Adipocyte (in vitro differentiated cells): Measurements from ENCODE around the gene KIAA0319L.
A peak's percentile ranks its signal among the peaks of the same experiment; 100 is the strongest.

Source experiments
- DNase-seq: peaks from one replicate; pipeline ENCODE4 v3.0.0-alpha.2; 2015; ENCODE audit warnings: low read depth
- H3K27me3 ChIP-seq: replicated peaks from 2 replicates; pipeline ENCODE4 v1.7.0; 2013; ENCODE audit warnings: mild to moderate bottlenecking, low read length, moderate library complexity; ENCODE audit not compliant: control insufficient read depth, insufficient read depth
- H3K36me3 ChIP-seq: 2 replicates; pipeline ENCODE4 v1.7.0; 2013; ENCODE audit warnings: low read length, mild to moderate bottlenecking, moderate library complexity; ENCODE audit not compliant: control insufficient read depth, insufficient read depth, severe bottlenecking
- H3K4me1 ChIP-seq: 2 replicates; pipeline ENCODE4 v1.7.0; 2013; ENCODE audit warnings: mild to moderate bottlenecking, low read length, moderate library complexity; ENCODE audit not compliant: control insufficient read depth, insufficient read depth
- H3K4me3 ChIP-seq: 2 replicates; pipeline ENCODE4 v1.7.0; 2013; ENCODE audit warnings: mild to moderate bottlenecking, low read length, moderate library complexity
- H3K9ac ChIP-seq: 2 replicates; pipeline ENCODE4 v1.7.0; 2013; ENCODE audit warnings: mild to moderate bottlenecking, low read length, moderate library complexity
- H3K9me3 ChIP-seq: 2 replicates; pipeline ENCODE4 v1.7.0; 2013; ENCODE audit warnings: mild to moderate bottlenecking, low read length, moderate library complexity; ENCODE audit not compliant: control insufficient read depth

Gene KIAA0319L

DNA sequence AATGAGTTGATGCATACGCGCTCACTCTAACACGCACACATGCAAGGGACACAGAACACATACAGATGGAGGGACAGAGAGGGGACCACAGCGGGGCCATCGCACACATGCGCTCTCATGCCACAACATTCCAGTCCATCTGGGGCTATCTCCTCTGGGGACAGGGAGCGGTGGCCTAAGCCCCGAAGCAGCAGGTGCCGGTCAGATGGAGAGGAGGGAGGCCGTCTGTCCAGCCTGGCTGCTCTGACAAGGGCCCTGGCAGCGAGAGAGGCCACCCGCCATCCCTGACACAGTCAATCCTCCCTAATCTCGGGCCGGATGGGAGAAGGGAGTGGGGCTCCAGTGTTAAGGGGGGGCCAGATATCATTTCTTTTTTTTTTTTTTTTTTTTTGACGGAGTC lies 123.5 kb downstream of the KIAA0319L start:
- no peaks in the 10 kb centered on the region for H3K9me3 ChIP-seq
- peaks cover 45% of the 10 kb centered on the region for H3K36me3 ChIP-seq
- no peak overlapping the region for H3K9ac ChIP-seq
- H3K27me3 ChIP-seq = no peaks in the 10 kb centered on the region
- DNase-seq = no peak
- H3K4me1 ChIP-seq = no peaks in the 10 kb centered on the region
- H3K4me3 ChIP-seq = no peak overlapping the region

DNA sequence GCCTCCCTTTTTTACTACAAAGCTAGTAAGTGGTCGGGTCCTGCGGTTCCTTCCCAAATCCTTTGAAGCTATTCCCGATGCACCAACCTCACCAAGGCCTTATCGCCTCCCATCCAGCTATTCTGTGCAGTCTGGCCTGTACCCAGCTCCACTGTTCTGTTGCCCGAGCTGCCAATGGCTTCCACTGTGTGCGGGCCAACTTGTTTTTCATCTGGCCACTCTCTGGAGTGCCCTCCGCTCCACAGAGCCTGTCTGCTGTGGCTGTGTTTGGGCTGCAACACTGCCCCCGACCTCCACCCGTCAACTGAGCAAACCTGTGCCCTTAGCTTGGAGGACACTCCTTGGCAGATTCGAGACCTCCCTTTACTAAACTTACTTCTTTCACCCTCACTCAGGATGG lies 125.0 kb downstream of the KIAA0319L start:
- DNase-seq = no peak
- no peaks in the 10 kb centered on the region for H3K9me3 ChIP-seq
- H3K4me3 ChIP-seq = no peak overlapping the region
- H3K27me3 ChIP-seq = no peaks in the 10 kb centered on the region
- no peak overlapping the region for H3K9ac ChIP-seq
- no peaks in the 10 kb centered on the region for H3K4me1 ChIP-seq
- peaks cover 45% of the 10 kb centered on the region for H3K36me3 ChIP-seq

DNA sequence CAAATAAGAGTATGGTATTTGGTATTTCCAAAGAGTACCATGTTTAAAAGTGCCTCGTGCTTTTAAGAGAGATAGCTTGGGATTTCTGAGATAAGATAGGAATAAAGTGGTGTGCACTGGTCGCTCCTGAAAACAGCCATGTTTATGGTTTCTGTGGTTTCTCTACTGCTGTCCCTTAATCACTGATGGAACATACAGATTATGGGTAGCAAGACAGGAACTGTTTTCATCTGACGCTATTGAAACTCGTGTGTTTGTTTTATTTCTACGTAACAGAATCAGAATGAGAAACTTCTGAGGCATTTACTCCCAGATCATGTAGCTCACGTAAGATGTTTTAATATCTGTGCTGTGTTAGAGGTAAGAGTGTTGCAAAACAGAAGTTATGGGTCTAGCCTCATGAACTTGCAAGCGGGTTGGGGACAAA lies 126.0 kb downstream of the KIAA0319L start:
- Histone ChIP-seq H3K36me3 (peaks cover 51% of the 10 kb centered on the region), H3K4me3 (no peak overlapping the region), H3K9ac (no peak overlapping the region), H3K4me1 (no peaks in the 10 kb centered on the region), H3K9me3 (no peaks in the 10 kb centered on the region), H3K27me3 (no peaks in the 10 kb centered on the region)
- no peak for DNase-seq

DNA sequence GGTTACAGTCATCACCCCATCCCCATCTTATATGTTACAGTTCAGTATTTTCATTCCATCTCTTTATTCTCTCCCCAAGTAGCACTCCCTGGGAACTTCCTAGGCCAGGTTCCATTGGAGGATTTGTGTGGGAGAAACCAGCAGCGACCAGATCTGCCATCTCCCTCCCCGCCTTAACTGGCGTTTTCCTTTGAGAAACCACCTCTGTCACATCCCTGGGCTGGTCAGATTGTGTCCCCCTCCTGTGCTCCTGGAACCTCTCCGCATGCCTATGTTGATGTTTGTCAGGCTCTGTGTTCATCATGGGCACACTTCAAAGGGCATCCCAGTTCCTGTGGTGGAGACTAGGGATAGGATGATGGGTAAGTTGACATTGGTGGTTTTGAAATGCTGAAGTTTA lies 126.4 kb downstream of the KIAA0319L start:
- H3K27me3 ChIP-seq = no peaks in the 10 kb centered on the region
- no peak for DNase-seq
- H3K4me1 ChIP-seq = no peaks in the 10 kb centered on the region
- H3K36me3 ChIP-seq = peaks cover 47% of the 10 kb centered on the region
- no peak overlapping the region for H3K4me3 ChIP-seq
- no peak overlapping the region for H3K9ac ChIP-seq
- H3K9me3 ChIP-seq = no peaks in the 10 kb centered on the region

DNA sequence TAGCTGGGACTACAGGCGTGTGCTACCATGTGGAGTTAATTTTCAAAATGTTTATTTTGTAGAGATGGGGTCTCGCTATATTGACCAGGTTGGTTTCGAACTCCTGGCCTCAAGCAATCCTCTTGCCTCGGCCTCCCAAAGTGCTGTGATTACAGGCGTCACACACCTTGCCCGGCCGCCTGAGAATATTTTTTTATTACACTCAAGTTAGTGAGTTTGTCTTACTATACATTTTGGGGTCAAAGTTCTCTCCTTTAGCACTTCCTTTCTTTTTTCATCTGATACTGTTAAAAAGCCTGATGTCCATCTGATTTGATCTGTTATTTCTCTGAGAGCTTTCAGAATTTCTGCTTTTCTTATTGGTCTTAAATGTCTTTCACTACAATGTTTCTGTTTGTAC lies 128.8 kb downstream of the KIAA0319L start:
- no peak for DNase-seq
- Histone ChIP-seq H3K4me3 (no peak overlapping the region), H3K9ac (no peak overlapping the region), H3K36me3 (peaks cover 38% of the 10 kb centered on the region), H3K27me3 (no peaks in the 10 kb centered on the region), H3K9me3 (no peaks in the 10 kb centered on the region), H3K4me1 (no peaks in the 10 kb centered on the region)

DNA sequence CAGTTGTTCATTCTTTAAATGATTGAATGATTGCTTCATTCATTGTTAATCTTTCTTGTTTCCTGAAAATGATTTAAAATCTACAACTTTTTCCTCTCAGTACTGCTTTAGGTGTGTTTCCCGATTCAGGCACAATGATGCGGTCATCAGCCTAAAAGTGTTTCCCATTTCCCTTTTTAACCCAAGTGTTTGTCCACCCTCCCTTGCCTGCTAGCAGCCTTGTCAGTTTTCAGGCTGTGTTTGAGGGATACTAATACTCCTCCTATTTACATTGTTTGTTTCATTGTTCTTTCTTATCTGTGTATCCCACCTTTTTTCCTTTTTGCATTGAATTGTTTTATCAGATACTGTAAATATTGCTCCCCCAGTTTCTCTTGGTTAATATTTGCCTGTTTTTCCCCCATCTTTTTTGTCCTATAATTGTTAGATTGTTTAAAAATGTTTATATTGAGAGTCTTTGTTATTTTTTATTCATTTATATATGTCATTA lies 131.1 kb downstream of the KIAA0319L start:
- Histone ChIP-seq H3K27me3 (no peaks in the 10 kb centered on the region), H3K36me3 (peaks cover 37% of the 10 kb centered on the region), H3K4me3 (no peak overlapping the region), H3K4me1 (no peaks in the 10 kb centered on the region), H3K9me3 (no peaks in the 10 kb centered on the region), H3K9ac (no peak overlapping the region)
- DNase-seq = no peak

DNA sequence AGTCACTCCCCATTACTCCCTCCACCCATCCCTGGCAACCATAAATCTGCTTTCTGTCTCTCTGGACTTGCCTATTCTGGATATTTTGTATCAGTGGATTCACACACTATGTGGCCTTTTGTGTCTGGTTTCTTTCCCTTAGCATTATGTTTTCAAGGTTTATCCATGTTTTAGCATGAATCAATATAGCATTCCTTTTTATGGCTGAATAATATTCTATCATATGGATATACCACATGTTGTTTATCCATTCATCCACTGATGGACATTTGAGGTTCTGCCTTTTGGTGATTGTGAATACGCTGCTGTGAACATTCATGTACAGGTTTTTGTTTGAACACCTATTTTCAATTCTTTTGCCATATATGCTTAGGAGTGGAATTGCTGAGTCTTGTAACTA lies 148.3 kb downstream of the KIAA0319L start:
- Histone ChIP-seq H3K27me3 (no peaks in the 10 kb centered on the region), H3K9me3 (no peaks in the 10 kb centered on the region), H3K9ac (no peak overlapping the region), H3K4me1 (no peaks in the 10 kb centered on the region), H3K4me3 (no peak overlapping the region), H3K36me3 (peaks cover 53% of the 10 kb centered on the region)
- no peak for DNase-seq

DNA sequence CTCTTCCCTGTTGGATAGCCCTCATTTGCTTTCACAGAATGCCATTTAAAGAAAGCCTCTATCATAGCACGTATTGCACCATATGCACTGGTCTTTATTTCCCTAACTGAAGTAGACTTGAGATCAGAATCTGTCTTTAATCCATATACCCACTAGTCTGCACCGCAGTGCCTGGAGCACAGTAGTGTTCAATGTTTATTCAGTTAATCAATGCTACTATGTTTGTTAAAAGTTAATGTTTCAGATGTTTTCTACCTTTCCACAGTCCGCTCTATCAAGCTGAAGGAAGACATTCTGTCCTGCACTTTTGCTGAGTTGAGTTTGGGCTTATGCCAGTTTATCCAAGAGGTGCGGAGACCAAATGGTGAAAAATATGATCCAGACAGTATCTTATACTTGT lies 149.5 kb downstream of the KIAA0319L start:
- H3K36me3 ChIP-seq = peaks cover 60% of the 10 kb centered on the region
- no peak overlapping the region for H3K4me3 ChIP-seq
- no peaks in the 10 kb centered on the region for H3K4me1 ChIP-seq
- H3K9me3 ChIP-seq = no peaks in the 10 kb centered on the region
- DNase-seq = no peak
- H3K27me3 ChIP-seq = no peaks in the 10 kb centered on the region
- no peak overlapping the region for H3K9ac ChIP-seq

DNA sequence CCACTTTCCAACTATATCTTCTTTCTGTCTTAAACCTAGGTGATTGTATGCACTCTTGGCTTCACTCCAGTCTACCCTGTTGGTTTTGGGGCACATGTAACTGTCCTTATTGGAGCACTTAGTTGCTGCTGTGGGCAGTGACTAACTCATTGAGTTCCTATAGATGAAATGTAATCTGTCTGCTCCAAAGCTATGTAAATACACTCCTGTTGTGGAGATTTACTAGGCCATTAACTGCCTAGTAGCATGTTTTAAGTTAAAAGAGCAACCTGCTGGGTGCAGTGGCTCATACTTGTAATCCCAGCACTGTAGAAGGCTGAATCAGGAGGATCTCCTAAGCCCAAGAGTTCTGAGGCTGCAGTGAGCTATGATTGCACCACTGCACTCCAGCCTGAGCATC lies 151.1 kb downstream of the KIAA0319L start:
- Histone ChIP-seq H3K9ac (no peak overlapping the region), H3K36me3 (peaks cover 75% of the 10 kb centered on the region), H3K9me3 (no peaks in the 10 kb centered on the region), H3K4me1 (no peaks in the 10 kb centered on the region), H3K4me3 (no peak overlapping the region), H3K27me3 (no peaks in the 10 kb centered on the region)
- DNase-seq = no peak

DNA sequence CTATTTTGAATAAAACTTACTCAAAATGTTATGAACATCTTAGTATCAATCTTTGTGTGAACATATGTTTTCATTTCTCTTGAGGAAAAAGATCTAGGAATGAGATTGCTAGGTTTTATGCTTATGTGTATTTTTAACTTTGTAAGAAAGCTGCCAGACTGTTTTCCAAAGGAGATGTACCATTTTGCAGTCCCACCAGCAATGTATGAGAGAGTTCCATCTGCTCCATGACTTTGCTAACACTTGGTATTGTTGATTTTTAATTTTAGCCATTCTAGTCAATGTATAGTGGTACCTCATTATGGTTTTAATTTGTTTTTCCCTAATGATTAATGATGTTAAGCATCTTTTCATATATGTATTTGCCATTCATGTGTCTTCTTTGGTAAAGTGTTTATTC lies 156.2 kb downstream of the KIAA0319L start:
- no peak for DNase-seq
- Histone ChIP-seq H3K9me3 (no peaks in the 10 kb centered on the region), H3K4me3 (no peak overlapping the region), H3K9ac (no peak overlapping the region), H3K27me3 (no peaks in the 10 kb centered on the region), H3K4me1 (no peaks in the 10 kb centered on the region), H3K36me3 (peaks cover 85% of the 10 kb centered on the region)

DNA sequence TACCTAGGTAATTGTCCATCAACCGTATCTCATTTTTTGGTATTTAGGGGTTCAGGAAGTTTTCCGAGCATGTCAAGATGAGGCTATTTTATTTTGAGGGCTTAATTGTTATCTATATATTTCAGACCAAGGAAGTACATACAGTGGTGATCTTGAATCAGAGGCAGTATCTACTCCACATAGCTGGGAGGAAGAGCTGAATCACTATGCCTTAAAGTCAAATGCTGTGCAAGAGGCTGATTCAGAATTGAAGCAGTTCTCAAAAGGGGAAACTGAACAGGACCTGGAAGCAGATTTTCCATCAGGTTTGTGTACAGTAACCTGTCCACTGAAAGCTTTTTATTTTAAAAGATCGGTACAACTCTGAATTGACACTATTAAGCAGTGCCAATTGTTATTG lies 158.5 kb downstream of the KIAA0319L start:
- Histone ChIP-seq H3K9me3 (no peaks in the 10 kb centered on the region), H3K36me3 (peaks cover 91% of the 10 kb centered on the region), H3K4me3 (no peak overlapping the region), H3K9ac (no peak overlapping the region), H3K27me3 (no peaks in the 10 kb centered on the region), H3K4me1 (peaks cover 6% of the 10 kb centered on the region)
- DNase-seq = peak; percentile 19

DNA sequence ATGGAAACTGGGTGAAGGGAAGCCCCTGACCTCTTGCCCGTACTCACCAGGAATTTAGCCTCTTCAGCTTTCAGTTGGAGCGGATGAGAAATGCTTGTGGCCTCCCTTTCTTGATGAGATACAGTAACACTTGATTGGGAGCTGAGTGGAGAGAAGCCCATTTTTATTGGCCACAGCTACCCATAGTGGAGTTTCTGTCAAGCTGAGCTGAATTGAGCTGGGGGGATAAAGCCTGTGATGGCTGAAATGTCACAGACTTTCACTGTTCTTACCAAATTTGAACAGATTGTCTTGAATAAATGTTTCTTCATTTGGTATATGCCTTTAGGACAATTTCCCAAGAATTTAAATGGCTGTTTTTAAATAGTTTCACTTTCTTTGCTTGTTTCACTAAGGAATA lies 162.8 kb downstream of the KIAA0319L start:
- Histone ChIP-seq H3K9me3 (no peaks in the 10 kb centered on the region), H3K36me3 (peaks cover 91% of the 10 kb centered on the region), H3K4me1 (peaks cover 6% of the 10 kb centered on the region), H3K27me3 (no peaks in the 10 kb centered on the region), H3K4me3 (no peak overlapping the region), H3K9ac (no peak overlapping the region)
- no peak for DNase-seq
